Kidney capillary endothelial cell (primary cell): ENCODE measurements around the gene HTT.

Source experiments
- DNase-seq: peaks from one replicate; pipeline ENCODE4 v3.0.0-alpha.2; 2018; ENCODE audit warnings: low spot score

HTT gene

GRCh38 chr4:3074078-3074845 is at the start of gene HTT, which contains the start of gene HTT-AS:
HTT (plus strand) TSS chr4:3074681; CDS start chr4:3074826, 145 bp downstream.
HTT-AS (minus strand) TSS chr4:3074538.
- DNase-seq = peak; percentile 92

- no peak for DNase-seq
Observed at GRCh38 chr4:3025881-3026280, 48.6 kb upstream of the HTT start.

GRCh38 chr4:3026540-3026939 is 47.9 kb upstream of the HTT start:
- DNase-seq = no peak

- DNase-seq = no peak
Observed at GRCh38 chr4:3029464-3029863, 45.0 kb upstream of the HTT start.

- no peak for DNase-seq
Observed at GRCh38 chr4:3030566-3031356, 43.7 kb upstream of the HTT start.

- DNase-seq = no peak
Observed at GRCh38 chr4:3031357-3032082, 43.0 kb upstream of the HTT start.

GRCh38 chr4:3034231-3034630 is 40.2 kb upstream of the HTT start:
- no peak for DNase-seq

GRCh38 chr4:3035249-3035648 is 39.2 kb upstream of the HTT start:
- DNase-seq = no peak

GRCh38 chr4:3035674-3036073 is 38.8 kb upstream of the HTT start:
- DNase-seq = no peak

GRCh38 chr4:3036131-3036952 is 38.1 kb upstream of the HTT start:
- DNase-seq = no peak

- DNase-seq = no peak
Observed at GRCh38 chr4:3037957-3038461, 36.5 kb upstream of the HTT start.

- no peak for DNase-seq
Observed at GRCh38 chr4:3039706-3040366, 34.6 kb upstream of the HTT start.

GRCh38 chr4:3040452-3041191 is 33.9 kb upstream of the HTT start:
- no peak for DNase-seq

GRCh38 chr4:3041192-3042142 is 33.0 kb upstream of the HTT start:
- DNase-seq = peak; percentile 50

- no peak for DNase-seq
Observed at GRCh38 chr4:3042226-3042625, 32.3 kb upstream of the HTT start.

- no peak for DNase-seq
Observed at GRCh38 chr4:3043282-3044020, 31.0 kb upstream of the HTT start.

- no peak for DNase-seq
Observed at GRCh38 chr4:3044870-3045819, 29.3 kb upstream of the HTT start.
